Thyroid gland (tissue), 4 donors: ENCODE results near the gene ZBTB8A.

Source experiments
- POLR2A ChIP-seq, 2 donors: fragments of 450-650 bp; IDR thresholded peaks; one replicate each; pipeline ENCODE4 v1.6.1; 2017; ENCODE audit warnings: antibody characterized with exemption in 2 of 2, mild to moderate bottlenecking in 2 of 2, moderate library complexity in 1 of 2
- TF ChIP-seq, protein P1 (sequence below), 6 experiments: fragments of 200-600 bp in 3 of 6; fragments of 450-650 bp in 3 of 6; sonication (generic) in 3 of 6; IDR thresholded peaks; one replicate each; pipeline ENCODE4 v1.5.1; 2016 to 2019; ENCODE audit warnings: antibody characterized with exemption in 6 of 6, mild to moderate bottlenecking in 2 of 6, inconsistent platforms in 1 of 6, moderate library complexity in 1 of 6

DNA sequence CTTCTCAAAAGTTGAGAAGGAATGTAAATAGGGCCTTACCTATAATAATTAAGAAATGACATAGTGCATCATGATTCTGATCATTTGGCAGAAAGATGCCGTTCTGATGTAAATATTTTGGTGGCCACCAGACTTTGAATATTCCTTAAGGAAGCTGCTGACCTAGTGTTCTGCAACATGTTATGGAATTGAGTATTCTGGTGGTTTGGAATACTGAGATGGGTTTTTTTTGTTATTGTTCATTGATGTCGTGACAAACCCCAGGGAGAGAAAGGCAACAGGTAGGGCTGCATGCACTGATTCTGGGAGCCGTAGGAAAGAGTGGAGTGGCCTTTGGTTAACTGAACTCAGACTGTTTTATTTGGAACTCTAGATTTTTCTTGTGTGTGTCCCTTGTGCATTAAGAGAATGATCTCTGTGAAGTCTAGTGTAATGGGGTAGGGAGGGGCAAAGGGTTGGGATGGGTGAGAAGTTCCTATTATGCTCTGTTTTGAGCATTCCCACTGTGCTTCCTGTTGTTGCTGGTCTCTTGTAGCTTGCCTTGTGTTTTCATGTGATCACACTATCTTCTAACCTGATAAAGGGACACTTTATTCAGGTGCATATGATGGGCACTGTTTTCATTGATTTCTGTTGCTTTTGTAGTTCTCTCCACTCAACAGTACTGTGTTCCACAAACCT is 49.3 kb upstream of the ZBTB8A start:
- TF ChIP-seq, protein P1, sequence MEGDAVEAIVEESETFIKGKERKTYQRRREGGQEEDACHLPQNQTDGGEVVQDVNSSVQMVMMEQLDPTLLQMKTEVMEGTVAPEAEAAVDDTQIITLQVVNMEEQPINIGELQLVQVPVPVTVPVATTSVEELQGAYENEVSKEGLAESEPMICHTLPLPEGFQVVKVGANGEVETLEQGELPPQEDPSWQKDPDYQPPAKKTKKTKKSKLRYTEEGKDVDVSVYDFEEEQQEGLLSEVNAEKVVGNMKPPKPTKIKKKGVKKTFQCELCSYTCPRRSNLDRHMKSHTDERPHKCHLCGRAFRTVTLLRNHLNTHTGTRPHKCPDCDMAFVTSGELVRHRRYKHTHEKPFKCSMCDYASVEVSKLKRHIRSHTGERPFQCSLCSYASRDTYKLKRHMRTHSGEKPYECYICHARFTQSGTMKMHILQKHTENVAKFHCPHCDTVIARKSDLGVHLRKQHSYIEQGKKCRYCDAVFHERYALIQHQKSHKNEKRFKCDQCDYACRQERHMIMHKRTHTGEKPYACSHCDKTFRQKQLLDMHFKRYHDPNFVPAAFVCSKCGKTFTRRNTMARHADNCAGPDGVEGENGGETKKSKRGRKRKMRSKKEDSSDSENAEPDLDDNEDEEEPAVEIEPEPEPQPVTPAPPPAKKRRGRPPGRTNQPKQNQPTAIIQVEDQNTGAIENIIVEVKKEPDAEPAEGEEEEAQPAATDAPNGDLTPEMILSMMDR (IDR thresholded peaks at IDR 0.05): no peak
- no peak for TF ChIP-seq POLR2A (IDR thresholded peaks at IDR 0.05)
